ENCODE measurements around the gene CBLL1. TPM values are rescaled to one million over a fixed set of nuclear protein-coding genes. Genes with fewer than 3 reads are reported as not detected.
A peak's percentile ranks its signal among the peaks of the same experiment; 100 is the strongest.

CBLL1 gene
- polyA plus RNA-seq, 4 donors: 6.2 to 23.6 (median 8.3) TPM

DNA sequence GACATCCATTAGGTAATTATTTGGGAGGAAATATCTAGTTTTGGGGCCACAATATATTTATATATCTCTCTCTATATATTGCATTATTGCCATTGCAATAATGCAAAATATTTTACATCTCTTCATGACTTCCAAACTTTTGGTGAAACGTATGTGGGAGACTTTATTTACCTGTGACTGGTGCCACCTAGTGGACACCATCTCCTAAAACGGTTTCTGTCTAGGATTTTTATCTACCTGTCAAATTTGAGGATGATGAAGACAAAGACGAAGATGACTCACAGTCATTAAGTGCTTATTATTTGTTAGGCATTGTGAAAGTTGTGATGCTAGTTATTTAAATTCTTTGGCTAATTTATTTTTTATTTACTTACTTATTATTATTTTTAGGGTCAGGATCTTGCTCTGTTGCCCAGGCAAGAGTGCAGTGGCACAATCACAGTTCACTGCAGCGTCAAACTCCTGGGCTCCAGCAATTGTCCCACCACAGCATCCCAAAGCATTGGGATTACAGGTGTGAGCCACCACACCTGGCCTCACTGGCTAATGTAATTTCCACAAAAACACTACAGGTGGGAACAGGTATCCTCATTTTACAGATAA is 18.7 kb upstream of the CBLL1 start:
- FAIRE-seq: peak; percentile 70
- Histone ChIP-seq H3K4me1 (ENCODE audit: control insufficient read depth in 3 of 3, insufficient read depth in 2 of 3, low read depth in 1 of 3, low read length in 2 of 3) (no peaks in the 10 kb centered on the region), H3K27ac (ENCODE audit: low read depth in 1 of 3, low read length in 2 of 3) (no peak overlapping the region), H3K9me3 (ENCODE audit: control insufficient read depth in 2 of 2, insufficient read depth in 1 of 2, low read depth in 1 of 2, low read length in 1 of 2) (no peaks in the 10 kb centered on the region), H3K36me3 (ENCODE audit: control insufficient read depth in 3 of 3, insufficient read depth in 2 of 3, low read depth in 1 of 3, low read length in 3 of 3) (no peaks in the 10 kb centered on the region), H3K27me3 (ENCODE audit: control insufficient read depth in 3 of 3, insufficient read depth in 3 of 3, low read length in 3 of 3) (no peaks in the 10 kb centered on the region), H3K4me3 (ENCODE audit: low read depth in 1 of 3, low read length in 3 of 3) (no peak overlapping the region)
- WGBS, 3 donors: 19 to 25% (median 19%) methylated on average over 4 of the region's 4 CpGs
- peak; percentile 60 to 61 for DNase-seq

DNA sequence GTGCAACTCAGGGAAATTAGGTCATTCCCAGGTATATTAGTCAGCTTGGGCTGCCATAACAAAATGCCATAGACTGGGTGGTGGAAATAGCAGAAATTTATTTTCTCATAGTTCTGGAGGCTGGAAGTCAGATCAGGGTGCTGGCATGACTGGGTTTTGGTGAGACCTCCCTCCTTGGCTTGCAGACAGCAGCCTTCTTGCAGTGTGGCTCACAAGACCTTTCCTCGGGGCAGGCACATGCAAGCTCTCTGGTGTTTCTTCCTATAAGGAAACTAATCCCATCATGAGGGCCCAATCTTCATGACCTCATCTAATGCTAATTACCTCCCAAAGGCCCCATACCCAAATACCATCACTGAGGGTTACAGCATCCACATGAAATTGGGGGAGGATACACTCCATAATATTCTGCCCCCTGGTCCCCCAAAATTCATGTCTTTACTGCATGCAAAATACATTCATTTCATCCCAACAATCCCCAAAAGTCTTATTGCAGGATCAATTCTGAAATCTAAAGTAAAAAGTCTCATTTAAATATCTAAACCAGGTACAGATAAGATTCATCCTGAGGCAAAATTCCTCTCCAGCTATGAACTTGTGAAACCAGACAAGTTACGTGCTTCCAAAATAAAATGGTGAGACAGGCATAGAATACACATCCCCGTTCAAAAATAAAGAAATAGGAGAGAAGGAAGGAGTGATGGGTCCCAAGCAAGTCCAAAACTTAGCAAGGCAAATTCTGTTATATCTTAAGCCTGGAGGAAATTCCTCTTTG is 17.4 kb upstream of the CBLL1 start:
- no peak for FAIRE-seq
- Histone ChIP-seq H3K36me3 (ENCODE audit: control insufficient read depth in 3 of 3, insufficient read depth in 2 of 3, low read depth in 1 of 3, low read length in 3 of 3) (no peaks in the 10 kb centered on the region), H3K9me3 (ENCODE audit: control insufficient read depth in 2 of 2, insufficient read depth in 1 of 2, low read depth in 1 of 2, low read length in 1 of 2) (no peaks in the 10 kb centered on the region), H3K4me1 (ENCODE audit: control insufficient read depth in 3 of 3, insufficient read depth in 2 of 3, low read depth in 1 of 3, low read length in 2 of 3) (no peaks in the 10 kb centered on the region), H3K27me3 (ENCODE audit: control insufficient read depth in 3 of 3, insufficient read depth in 3 of 3, low read length in 3 of 3) (no peaks in the 10 kb centered on the region), H3K27ac (ENCODE audit: low read depth in 1 of 3, low read length in 2 of 3) (no peak overlapping the region), H3K4me3 (ENCODE audit: low read depth in 1 of 3, low read length in 3 of 3) (no peak overlapping the region)
- DNase-seq: no peak
- WGBS, 3 donors: 73 to 76% (median 74%) methylated on average over 3 of the region's 3 CpGs

- no peak for FAIRE-seq
- DNase-seq: no peak
- H3K4me1 ChIP-seq (ENCODE audit: control insufficient read depth in 3 of 3, insufficient read depth in 2 of 3, low read depth in 1 of 3, low read length in 2 of 3): no peaks in the 10 kb centered on the region
These were observed 15.7 kb upstream of the CBLL1 start for GRCh38 chr7:107728276-107728675.

GRCh38 chr7:107742678-107743566 is 1.0 kb upstream of the CBLL1 start:
- H3K36me3 ChIP-seq (ENCODE audit: control insufficient read depth in 3 of 3, insufficient read depth in 2 of 3, low read depth in 1 of 3, low read length in 3 of 3): no peaks in the 10 kb centered on the region
- no peaks in the 10 kb centered on the region for H3K27me3 ChIP-seq (ENCODE audit: control insufficient read depth in 3 of 3, insufficient read depth in 3 of 3, low read length in 3 of 3)
- H3K27ac ChIP-seq (ENCODE audit: low read depth in 1 of 3, low read length in 2 of 3): peak overlapping the region; percentile 71 to 99 (median 99)
- H3K4me1 ChIP-seq (ENCODE audit: control insufficient read depth in 3 of 3, insufficient read depth in 2 of 3, low read depth in 1 of 3, low read length in 2 of 3): peaks cover 3 to 18% (median 13%) of the 10 kb centered on the region in 3 donors
- peak overlapping the region; percentile 77 to 90 (median 89) for H3K4me3 ChIP-seq (ENCODE audit: low read depth in 1 of 3, low read length in 3 of 3)
- 12 to 14% (median 13%) methylated on average over 29 of the region's 29 CpGs for WGBS, 3 donors
- DNase-seq (no peak), FAIRE-seq (no peak)
- no peaks in the 10 kb centered on the region for H3K9me3 ChIP-seq (ENCODE audit: control insufficient read depth in 2 of 2, insufficient read depth in 1 of 2, low read depth in 1 of 2, low read length in 1 of 2)

More at GRCh38 chr7:107728276-107728675, 15.7 kb upstream of the CBLL1 start:
- no peaks in the 10 kb centered on the region for H3K36me3 ChIP-seq (ENCODE audit: control insufficient read depth in 3 of 3, insufficient read depth in 2 of 3, low read depth in 1 of 3, low read length in 3 of 3)
- H3K27me3 ChIP-seq (ENCODE audit: control insufficient read depth in 3 of 3, insufficient read depth in 3 of 3, low read length in 3 of 3): no peaks in the 10 kb centered on the region
- H3K9me3 ChIP-seq (ENCODE audit: control insufficient read depth in 2 of 2, insufficient read depth in 1 of 2, low read depth in 1 of 2, low read length in 1 of 2): peaks cover 0 to 4% of the 10 kb centered on the region in 2 donors
- no peak overlapping the region for H3K4me3 ChIP-seq (ENCODE audit: low read depth in 1 of 3, low read length in 3 of 3)
- H3K27ac ChIP-seq (ENCODE audit: low read depth in 1 of 3, low read length in 2 of 3): no peak overlapping the region

DNA sequence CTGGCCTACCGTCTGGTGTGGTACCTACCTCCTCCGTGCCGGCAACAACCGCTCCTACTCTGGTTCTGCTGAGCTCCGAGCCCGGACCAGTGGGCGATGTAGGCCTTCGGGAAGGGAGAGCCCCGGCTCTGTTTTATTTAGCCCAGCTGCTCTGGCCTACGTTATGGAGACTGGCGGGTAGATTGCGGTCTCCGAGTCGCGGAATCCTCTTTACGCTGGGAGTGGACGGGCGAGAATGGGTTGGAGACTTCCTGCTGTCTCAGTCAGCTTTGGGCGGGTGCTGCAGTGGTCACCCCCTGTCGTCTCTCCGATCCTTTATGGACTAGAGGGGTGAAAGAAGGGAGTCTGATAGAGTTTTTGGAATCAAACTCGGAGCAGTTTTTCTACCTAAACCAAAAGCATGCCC is 406 bp downstream of the CBLL1 start:
- H3K27me3 ChIP-seq (ENCODE audit: control insufficient read depth in 3 of 3, insufficient read depth in 3 of 3, low read length in 3 of 3): no peaks in the 10 kb centered on the region
- peaks cover 3 to 18% (median 13%) of the 10 kb centered on the region in 3 donors for H3K4me1 ChIP-seq (ENCODE audit: control insufficient read depth in 3 of 3, insufficient read depth in 2 of 3, low read depth in 1 of 3, low read length in 2 of 3)
- FAIRE-seq (no peak), DNase-seq (no peak)
- H3K9me3 ChIP-seq (ENCODE audit: control insufficient read depth in 2 of 2, insufficient read depth in 1 of 2, low read depth in 1 of 2, low read length in 1 of 2): no peaks in the 10 kb centered on the region
- H3K4me3 ChIP-seq (ENCODE audit: low read depth in 1 of 3, low read length in 3 of 3): peak overlapping the region; percentile 77 to 90 (median 89)
- no peaks in the 10 kb centered on the region for H3K36me3 ChIP-seq (ENCODE audit: control insufficient read depth in 3 of 3, insufficient read depth in 2 of 3, low read depth in 1 of 3, low read length in 3 of 3)
- 0% methylated on average over 22 of the region's 22 CpGs for WGBS, 3 donors
- peak overlapping the region; percentile 71 to 99 (median 99) for H3K27ac ChIP-seq (ENCODE audit: low read depth in 1 of 3, low read length in 2 of 3)

GRCh38 chr7:107746006-107746405 is 2.1 kb downstream of the CBLL1 start:
- 48 to 56% (median 54%) methylated on average over 3 of the region's 3 CpGs for WGBS, 3 donors
- Histone ChIP-seq H3K4me3 (ENCODE audit: low read depth in 1 of 3, low read length in 3 of 3) (no peak overlapping the region), H3K9me3 (ENCODE audit: control insufficient read depth in 2 of 2, insufficient read depth in 1 of 2, low read depth in 1 of 2, low read length in 1 of 2) (no peaks in the 10 kb centered on the region), H3K36me3 (ENCODE audit: control insufficient read depth in 3 of 3, insufficient read depth in 2 of 3, low read depth in 1 of 3, low read length in 3 of 3) (peaks cover 0 to 9% (median 2%) of the 10 kb centered on the region in 3 donors), H3K27me3 (ENCODE audit: control insufficient read depth in 3 of 3, insufficient read depth in 3 of 3, low read length in 3 of 3) (no peaks in the 10 kb centered on the region), H3K27ac (ENCODE audit: low read depth in 1 of 3, low read length in 2 of 3) (no peak overlapping the region), H3K4me1 (ENCODE audit: control insufficient read depth in 3 of 3, insufficient read depth in 2 of 3, low read depth in 1 of 3, low read length in 2 of 3) (peaks cover 3 to 18% (median 13%) of the 10 kb centered on the region in 3 donors)
- no peak for FAIRE-seq
- DNase-seq: no peak

- FAIRE-seq (no peak), DNase-seq (no peak)
- H3K36me3 ChIP-seq (ENCODE audit: control insufficient read depth in 3 of 3, insufficient read depth in 2 of 3, low read depth in 1 of 3, low read length in 3 of 3): peaks cover 7 to 19% (median 10%) of the 10 kb centered on the region in 3 donors
- no peak overlapping the region for H3K4me3 ChIP-seq (ENCODE audit: low read depth in 1 of 3, low read length in 3 of 3)
- H3K9me3 ChIP-seq (ENCODE audit: control insufficient read depth in 2 of 2, insufficient read depth in 1 of 2, low read depth in 1 of 2, low read length in 1 of 2): no peaks in the 10 kb centered on the region
- no peak overlapping the region for H3K27ac ChIP-seq (ENCODE audit: low read depth in 1 of 3, low read length in 2 of 3)
- no peaks in the 10 kb centered on the region for H3K27me3 ChIP-seq (ENCODE audit: control insufficient read depth in 3 of 3, insufficient read depth in 3 of 3, low read length in 3 of 3)
- peaks cover 0 to 3% (median 0%) of the 10 kb centered on the region in 3 donors for H3K4me1 ChIP-seq (ENCODE audit: control insufficient read depth in 3 of 3, insufficient read depth in 2 of 3, low read depth in 1 of 3, low read length in 2 of 3)
- 93 to 95% (median 94%) methylated on average over 7 of the region's 7 CpGs for WGBS, 3 donors
These were observed 7.2 kb downstream of the CBLL1 start for GRCh38 chr7:107751113-107751512.

DNA sequence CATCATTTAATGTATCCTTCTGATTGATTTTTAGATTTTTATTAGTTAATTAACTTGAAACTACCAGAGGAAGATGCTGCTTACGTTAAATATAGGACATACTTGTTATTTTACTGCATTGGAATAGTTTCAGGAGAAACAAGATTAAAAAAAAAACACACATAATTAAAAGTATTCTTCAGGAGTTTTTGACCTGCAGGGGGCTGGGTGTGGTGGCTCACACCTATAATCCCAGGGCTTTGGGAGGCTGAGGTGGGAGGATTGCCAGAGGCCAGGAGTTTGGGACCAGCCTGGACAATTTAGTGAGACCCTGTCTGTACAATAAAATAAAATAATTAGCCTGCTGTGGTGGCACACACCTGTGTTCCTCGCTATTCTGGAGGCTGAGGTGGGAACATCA is 10.7 kb downstream of the CBLL1 start:
- peaks cover 11 to 28% (median 20%) of the 10 kb centered on the region in 3 donors for H3K36me3 ChIP-seq (ENCODE audit: control insufficient read depth in 3 of 3, insufficient read depth in 2 of 3, low read depth in 1 of 3, low read length in 3 of 3)
- H3K4me3 ChIP-seq (ENCODE audit: low read depth in 1 of 3, low read length in 3 of 3): no peak overlapping the region
- DNase-seq: no peak
- H3K9me3 ChIP-seq (ENCODE audit: control insufficient read depth in 2 of 2, insufficient read depth in 1 of 2, low read depth in 1 of 2, low read length in 1 of 2): no peaks in the 10 kb centered on the region
- H3K27ac ChIP-seq (ENCODE audit: low read depth in 1 of 3, low read length in 2 of 3): no peak overlapping the region
- no peak for FAIRE-seq
- H3K27me3 ChIP-seq (ENCODE audit: control insufficient read depth in 3 of 3, insufficient read depth in 3 of 3, low read length in 3 of 3): no peaks in the 10 kb centered on the region
- 97 to 100% (median 98%) methylated on average over 2 of the region's 2 CpGs for WGBS, 3 donors
- H3K4me1 ChIP-seq (ENCODE audit: control insufficient read depth in 3 of 3, insufficient read depth in 2 of 3, low read depth in 1 of 3, low read length in 2 of 3): no peaks in the 10 kb centered on the region
